ENCODE data around the gene B3GAT3.
"Not testable (repeated sequence)": the region's sequence is repeated elsewhere in the genome, so short reads cannot be mapped to it uniquely, and the experiment has no call there.

B3GAT3 gene

DNA sequence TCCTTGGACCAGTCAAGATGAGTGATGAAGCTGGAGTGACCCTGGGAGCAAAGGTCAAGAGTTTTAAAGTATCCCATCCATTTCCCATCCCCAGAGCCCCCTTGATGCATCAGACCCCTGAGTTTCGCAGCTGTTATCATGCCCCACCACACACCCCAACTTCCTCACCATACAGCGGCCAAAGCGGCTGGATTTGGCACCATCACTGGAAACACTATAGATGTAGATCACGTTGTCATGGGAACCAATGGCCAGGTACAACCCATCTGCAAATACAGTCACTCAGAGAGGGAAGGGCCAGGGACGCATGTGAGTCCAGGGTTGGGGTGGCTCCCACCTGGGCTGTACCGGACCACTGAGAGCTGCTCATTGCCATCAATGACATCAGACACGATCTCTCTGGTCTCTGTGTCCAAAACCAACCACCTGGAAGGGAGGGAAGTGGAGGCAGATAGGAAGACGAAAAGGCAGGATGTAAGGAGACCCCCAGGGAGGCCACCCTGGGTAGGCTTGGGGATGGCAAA is 17.9 kb downstream of the B3GAT3 start:
- no peak for DNase-seq (ENCODE audit: low spot score)

DNA sequence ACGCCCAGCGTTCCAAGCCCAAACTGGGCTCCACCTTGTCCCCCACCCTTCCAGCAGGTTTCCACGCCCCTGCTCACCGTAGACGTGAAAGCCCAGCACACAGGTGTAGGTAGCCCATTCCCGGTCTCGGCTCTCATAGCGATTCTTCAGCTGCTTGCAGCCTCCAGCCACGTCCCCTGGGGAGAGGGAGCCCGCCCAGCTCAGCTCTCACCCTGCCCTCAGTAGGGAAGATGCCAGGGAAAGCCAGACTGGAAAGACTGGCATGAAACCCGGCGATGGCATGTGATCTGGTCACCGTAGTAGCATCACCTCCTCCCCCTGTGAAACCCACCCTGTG is 18.7 kb downstream of the B3GAT3 start:
- DNase-seq (ENCODE audit: low spot score): no peak

DNA sequence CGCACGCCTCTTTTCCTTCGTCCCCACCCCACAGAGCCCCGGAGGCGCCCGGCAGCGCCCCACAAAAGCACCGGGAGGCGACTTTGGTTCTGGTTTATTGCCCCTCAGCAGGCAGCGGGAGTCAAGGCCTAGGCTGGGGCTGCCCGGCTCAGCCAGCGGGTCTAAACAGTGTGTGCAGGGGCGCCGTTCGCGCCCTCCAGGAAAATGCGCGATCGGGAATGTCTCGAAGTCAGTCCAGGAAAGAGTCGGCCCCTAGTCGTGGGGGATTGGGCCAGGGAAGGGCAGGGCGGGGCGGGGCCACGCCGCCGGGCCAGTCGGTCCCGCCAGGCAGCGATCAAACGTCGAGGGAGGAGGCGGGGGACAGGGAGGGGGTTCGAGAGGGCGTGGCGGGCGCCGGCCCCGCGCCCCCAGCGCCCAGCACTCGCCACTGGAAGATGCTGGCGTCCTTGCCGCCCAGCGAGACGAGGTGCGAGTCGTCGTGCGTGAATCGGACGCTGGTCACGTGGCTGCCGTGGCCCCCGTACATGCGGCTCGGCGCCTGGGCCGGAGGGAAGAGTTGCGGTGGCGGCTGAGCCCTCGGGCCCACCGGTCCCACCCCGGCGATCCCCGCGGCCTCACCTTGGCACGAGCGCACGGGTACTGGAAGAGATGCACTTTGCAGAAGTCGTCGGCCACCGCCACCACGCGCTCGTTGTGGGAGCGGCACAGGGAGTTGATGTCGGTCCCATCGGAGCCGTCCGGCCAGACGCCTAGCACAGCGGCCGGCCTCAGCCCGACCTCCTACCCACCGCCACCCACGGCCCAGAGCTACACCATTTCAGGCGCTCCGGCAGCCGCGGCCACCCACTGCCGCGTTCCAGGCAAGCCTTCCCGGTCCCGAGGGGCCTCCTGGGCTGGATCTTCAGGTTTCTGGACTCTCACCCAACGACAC is 19.4 kb downstream of the B3GAT3 start:
- DNase-seq (ENCODE audit: low spot score): peak; percentile 49

DNA sequence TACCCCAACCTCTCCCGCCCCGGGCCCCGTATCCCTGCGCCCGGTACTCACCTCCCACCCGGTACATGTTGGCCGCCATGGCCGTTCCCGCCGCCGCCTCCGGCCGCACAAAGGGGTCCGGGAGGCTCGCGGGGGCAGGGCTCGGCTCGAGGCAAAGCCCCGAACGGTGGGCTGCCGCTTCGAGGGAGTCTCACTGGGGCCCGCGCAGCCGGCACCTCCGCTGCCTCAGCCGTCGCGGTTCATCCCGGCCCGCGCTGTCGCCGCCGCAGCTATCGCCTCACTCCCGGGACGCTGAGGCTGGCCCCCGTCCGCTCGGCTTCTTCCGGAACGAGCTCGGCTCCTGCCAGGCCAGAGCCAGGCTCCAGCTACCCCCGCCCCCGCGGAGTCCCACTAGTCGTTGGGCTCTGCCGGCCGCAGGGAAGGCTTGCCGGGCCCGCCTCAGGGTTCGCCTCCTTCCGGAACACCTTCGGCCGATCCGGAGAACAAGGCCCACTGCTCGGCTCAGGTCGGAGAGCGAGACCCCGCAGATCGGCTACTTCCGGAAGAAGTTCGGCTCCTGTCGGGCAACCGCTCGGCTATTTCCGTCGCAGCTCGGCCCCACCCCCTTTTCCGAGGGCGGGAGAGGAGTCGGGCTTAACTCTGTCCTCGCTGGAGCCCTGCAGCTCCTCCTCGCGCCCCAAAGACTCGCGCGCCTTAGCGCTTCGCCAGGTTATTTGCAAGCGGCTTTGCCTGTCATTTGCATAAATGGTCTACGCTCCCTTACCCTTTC is 20.2 kb downstream of the B3GAT3 start, which contains the start of gene MTA2:
Gene MTA2 (minus strand): TSS at position 494 of the 769 bp plus-strand sequence. CDS start 415 bp downstream, at position 79.
- DNase-seq (ENCODE audit: low spot score): peak; percentile 100

DNA sequence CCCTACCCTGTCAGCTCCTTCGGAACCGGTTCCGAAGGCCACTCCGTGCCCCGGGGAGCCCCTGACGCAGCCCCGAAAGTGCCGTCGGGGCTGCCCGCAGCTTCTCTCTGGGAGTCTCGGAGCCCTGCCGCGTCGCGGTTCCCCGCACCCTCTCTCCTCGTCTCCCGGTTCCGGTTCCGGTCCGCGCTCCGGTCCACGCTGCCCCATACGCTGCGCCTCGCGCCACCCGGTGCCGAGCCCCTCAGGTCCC is 20.7 kb downstream of the B3GAT3 start:
- DNase-seq (ENCODE audit: low spot score): peak; percentile 58

DNA sequence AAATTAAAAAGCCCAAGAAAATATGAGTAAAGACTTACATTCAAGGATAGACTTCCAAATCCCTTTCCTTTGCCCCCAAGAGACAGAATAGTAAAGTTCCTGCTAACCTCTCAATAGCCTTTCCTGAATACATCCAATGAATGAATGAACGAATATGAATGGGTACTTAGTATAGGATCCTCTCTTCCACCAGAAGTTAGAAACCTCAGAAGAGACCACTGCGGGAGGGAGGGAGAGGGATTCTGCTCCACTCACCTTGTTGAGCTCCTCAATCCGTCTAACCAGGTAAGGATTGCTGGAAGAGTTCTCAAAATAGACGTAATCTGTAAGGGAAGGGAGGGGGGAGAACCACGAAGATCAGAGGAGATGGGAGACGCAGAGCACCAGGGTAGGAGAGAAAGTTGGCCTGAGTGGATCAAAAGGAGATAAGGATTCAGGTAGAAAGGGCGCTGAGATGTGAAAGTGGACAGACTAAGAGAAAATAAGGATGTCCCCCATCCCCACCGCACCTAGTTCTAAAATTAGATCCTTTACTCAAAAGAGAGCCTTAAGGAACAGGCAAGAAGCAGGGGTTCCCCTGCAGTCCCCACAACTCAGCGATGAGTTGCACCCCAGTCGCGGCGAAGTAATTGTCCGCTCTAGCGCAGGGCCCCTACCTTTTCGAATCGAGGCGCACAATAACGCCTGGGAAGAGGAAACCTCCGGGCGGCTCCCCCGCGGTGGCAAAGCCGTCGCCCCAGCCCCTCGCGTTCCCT is 21.2 kb downstream of the B3GAT3 start:
- DNase-seq (ENCODE audit: low spot score): no peak

DNA sequence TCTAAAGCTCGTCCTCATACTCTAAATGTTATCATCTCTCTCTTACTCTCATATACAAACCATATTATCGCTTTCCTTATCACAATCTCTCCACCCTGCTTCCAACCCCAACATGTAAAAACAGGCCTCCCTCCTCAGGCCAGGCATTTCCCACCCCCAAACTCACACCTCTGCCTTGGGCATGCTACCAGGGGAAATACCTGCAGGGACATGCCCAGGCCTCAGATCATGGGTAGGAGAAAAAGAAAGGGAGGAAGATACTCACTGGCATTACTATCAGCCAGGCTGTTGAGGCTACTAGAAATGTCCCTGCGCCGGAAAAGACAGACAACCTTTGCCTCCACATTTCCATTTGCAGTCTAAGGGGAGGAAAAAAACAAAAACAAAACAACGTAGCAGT is 21.9 kb downstream of the B3GAT3 start:
- DNase-seq (ENCODE audit: low spot score): no peak

DNA sequence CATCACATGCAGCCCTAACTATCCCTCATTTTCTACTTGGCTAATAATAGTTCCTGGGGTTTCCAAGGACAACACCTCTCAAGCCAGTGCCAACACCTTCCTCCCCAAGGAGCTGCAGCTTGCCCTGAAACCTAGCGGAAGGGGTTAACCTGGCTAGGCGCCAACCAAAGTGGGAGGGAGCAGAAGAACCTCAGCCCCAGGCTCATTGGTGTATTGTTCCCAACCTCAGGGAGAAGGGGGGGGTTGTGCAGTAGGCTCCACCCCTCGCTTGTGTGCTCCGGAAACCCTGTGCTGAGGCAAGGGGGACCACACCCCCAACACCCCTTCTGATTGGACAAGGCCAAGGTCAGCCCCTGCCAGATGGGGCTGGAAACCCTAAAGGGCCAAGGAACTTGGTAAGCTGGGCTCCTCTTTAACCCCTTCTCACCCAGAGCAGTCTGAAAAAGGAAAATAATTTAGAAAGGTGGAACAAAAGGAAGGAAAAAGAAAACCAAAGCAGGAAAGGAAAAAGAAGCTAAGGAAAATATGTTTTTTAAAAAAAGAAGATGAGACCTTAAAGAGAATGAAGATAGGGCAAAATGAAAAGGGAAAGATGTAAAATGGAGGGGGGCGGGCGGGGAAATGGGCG is 22.6 kb downstream of the B3GAT3 start:
- peak; percentile 98 for DNase-seq (ENCODE audit: low spot score)

DNA sequence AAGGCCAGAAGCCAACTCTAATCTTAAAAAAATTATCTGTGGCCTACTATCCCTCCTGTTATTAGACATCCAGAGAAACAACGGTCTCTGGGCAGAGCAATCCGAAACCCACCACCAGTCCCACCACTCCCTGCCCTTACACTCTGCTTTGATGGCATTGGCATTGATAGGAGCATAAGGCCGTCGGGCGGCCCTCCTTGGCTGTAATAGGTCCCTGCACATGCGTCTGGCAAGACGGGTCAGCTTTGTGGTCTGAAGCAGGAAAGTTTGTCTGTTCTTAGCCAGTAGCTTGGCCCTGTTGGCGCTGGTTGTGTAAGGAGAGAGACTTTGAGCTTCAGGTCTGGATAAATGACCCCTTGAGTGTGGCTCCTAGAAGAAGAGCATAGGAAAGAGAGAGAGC is 26.7 kb downstream of the B3GAT3 start:
- no peak for DNase-seq (ENCODE audit: low spot score)

DNA sequence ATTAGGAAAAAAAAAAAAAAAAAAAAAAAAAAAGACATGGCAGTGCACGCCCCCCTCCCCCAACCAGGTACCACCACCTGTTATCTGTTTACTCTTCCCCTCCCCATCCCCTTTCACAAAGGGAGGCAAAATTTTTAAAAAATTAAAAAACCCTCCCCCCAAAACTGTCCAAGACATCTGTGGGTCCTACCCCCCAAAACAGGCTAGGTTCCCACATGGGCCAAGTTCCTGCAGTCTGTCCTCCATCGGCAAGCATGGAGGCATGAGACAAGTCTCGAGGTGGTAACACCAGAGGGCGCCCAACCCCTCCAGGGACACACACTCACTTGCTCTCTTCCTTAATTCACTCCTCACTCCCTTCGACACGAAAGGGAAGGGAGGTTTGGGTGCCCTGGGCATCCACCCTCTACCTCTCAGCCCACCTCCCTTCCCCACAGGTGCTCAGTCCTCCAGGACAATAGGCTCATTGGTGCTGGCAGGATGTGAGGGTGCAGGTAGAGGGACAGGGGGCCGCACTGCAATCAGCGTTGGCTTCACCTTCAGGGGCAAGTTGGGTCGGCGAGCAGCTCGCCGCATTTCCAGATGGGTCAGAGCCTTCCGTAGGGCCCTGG is 28.2 kb downstream of the B3GAT3 start:
- peak; percentile 80 for DNase-seq (ENCODE audit: low spot score)

DNA sequence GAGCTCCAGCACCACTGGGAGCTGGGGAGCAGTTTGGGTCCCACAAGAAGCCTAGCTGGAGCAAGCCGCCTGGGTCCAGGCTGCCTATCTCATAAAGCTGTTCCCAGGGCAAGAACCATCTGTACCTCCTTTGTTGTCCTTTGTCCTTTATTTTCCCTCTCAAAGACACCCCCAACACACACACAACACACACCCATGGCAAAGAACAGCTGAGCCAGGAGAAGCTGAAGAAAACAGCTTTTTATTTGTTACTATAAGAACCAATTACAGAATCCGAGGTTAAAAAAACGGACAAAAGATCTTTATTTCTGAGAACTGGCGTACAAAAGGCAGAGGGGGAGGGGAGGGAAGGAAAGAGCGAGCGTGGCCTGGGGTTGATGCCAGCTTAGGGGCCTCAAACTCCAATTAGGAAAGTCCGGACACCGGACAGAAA is 28.8 kb downstream of the B3GAT3 start:
- no peak for DNase-seq (ENCODE audit: low spot score)

DNA sequence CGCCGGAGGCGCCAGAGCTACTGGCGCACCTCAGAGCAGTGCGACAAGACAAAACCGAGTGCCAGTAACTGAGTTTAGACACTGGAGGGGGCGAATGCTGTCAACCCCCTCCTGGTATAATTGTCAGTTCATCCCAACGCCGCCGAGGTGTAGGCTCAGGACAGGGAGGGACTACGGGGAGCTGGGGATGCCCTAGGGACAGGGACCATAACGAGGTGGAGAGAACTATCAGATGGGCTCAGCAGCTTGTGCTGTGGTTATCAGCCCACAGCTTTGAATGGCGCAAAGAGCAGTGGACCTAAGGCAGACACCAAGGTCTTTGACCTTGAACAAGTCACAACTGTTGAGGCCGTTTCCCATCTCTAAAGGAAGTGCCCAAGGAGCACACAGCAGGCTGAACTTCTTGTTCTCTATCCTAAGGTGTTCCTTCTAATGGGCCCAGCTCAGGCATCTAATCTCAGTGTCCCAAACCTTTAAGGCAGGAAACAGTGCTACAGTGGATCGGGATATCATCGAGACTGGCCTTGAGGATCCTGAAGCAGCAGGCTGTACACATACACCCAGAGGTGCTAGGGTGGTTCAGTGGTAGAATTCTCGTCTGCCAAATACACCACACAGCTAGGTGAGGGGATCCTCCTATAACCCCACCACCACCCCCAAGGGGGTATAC is 29.5 kb downstream of the B3GAT3 start:
- no peak for DNase-seq (ENCODE audit: low spot score)

DNA sequence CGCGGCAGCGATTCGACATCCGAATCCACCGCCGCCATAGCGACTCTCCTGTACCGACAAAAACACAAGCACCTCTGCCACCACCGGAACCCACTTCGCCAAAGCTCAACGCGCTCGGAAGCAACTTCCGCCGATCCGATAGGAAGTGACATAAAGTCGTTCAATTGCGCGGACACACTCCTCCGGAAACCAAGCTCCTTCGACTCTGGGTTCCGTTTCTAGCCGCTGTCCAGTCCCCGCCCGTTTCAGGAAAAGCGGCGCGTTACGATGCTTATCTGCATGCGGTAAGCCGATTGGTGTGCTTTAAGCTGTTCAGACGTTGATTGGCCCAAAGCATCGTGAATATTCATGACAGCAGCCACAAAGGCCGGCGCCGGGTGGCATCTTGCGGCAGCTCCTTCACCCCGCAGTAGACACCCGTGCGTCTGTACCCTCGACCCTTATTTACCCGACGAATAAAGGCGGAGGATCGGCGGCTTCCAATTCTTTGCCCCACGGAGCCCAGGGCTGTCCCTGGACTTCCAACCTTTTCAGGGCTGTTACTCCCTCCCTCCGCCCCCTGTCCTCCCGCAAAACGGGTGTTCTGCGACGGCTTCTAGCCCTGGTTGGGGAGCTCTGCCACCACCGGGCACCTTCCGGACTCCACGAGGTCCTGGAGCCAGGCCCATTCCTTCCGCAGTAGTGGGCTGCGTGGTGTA is 30.2 kb downstream of the B3GAT3 start, which contains the start of gene TUT1:
Gene TUT1 (minus strand): TSS at position 76 of the 698 bp plus-strand sequence. CDS start 38 bp downstream, at position 38.
- DNase-seq (ENCODE audit: low spot score): peak; percentile 98

DNA sequence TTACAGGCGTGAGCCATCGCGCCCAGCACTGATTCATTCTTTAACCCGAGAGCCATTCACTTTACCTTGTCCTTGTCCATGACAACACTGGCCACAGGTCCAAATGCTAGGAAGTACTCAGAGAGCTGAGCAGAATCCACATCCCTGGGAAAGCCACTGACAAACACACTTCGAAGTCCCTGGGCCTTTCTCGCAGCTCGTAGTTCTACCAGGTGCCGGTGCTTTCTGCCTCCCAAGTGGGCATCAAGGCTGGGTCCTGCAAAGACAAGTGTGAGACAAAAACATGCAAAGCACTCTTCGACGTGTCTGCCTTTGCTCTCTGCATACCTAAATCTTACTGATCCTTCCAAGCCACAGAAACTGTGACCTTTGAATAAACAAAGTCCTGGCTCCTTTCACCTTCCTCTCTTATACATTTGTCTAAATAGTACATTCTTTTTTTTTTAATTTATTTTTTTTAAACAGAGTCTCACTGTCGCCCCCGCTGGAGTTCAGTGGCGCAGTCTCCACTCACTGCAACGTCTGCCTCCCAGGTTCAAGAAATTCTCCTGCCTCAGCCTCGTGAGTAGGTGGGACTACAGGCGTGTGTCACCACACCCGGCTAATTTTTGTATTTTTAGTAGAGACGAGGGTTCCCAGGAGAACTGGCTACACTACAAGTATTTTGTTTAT is 32.7 kb downstream of the B3GAT3 start:
- no peak for DNase-seq (ENCODE audit: low spot score)

DNA sequence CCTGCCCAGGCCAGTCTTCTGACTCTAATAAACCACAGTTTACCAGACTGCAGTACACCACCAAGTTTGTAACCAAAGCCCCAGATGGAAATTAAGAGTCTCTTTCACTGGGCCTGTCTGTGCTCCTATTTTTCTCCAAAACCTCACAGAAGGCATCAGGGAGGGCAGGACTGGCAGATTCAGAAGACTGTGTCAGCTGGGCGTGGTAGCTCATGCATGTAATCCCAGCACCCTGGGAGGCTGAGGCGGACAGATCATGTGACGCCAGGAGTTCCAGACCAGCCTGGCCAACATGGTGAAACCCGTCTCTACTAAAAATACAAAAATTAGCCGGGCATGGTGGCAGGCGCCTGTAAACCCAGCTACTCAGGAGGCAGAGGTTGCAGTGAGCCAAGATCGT is 36.4 kb downstream of the B3GAT3 start:
- DNase-seq (ENCODE audit: low spot score): not testable (repeated sequence)

DNA sequence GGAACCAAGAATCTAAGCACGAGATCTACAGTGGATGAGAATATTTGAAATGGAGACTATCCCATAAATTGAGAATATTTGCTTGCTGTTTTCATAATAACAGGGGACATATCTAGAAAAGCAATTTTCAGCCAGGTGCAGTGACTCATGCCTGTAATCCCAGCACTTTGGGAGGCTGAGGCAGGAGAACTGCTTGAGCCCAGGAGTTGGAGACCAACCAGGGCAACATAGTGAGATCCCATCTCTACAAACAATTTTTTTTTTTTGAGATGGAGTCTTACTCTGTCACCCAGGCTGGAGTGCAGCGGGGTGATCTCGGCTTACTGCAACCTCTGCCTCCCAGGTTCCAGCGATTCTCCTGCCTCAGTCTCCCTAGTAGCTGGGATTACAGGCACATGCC is 40.1 kb downstream of the B3GAT3 start:
- DNase-seq (ENCODE audit: low spot score): not testable (repeated sequence)

DNA sequence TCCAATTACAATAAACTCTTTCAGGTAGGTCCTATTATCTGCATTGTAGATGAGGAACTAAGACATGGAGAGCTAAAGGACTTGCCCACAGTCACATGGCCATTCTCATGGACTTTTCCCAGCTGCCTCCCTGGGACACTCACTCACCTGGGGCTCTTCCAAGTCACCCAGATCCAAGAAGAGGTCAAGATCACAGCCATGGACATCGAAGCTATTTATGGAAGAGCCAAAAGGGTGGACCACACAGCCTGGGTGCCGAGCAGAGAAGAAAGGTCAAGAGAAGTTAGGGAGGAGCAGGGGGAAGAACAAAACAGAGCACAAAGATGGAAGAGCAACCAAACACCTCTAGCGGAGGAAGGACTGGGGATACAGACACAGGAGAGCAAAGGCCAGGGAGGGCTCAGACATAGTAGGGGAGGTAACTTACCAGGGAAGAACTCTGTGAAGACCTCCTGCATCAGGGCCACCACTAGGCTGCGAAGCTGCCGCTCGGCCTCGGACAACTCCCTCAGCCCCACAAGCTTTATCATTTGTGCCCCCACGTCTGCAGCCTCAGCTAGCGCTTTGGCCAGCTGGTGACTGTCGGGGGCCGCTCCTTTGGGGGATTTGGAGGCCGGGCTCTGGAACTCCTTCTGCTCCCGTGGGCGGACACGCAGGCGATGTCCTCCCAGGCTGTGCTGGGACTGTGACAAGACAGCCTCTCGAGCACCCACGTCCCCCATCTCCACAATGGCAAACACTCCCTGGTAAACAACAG is 40.6 kb downstream of the B3GAT3 start:
- no peak for DNase-seq (ENCODE audit: low spot score)

DNA sequence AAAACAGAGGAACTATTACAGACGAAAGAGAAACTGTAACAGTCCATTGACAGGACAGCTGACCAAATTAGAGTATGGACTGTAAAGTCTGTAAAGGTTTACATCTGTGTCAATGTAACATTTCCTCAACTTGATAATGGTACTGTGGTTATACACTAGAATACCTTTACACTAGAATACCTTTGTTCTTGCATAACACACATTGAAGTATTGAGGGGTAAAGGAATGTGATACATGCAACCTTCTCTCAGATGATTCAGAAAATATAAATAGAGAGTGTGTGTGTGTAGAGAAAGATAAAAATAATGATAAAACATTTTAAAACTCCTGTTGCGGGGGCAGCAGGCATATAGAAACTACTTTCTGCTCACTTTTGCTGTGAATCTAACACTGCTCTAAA is 42.5 kb downstream of the B3GAT3 start:
- no peak for DNase-seq (ENCODE audit: low spot score)

DNA sequence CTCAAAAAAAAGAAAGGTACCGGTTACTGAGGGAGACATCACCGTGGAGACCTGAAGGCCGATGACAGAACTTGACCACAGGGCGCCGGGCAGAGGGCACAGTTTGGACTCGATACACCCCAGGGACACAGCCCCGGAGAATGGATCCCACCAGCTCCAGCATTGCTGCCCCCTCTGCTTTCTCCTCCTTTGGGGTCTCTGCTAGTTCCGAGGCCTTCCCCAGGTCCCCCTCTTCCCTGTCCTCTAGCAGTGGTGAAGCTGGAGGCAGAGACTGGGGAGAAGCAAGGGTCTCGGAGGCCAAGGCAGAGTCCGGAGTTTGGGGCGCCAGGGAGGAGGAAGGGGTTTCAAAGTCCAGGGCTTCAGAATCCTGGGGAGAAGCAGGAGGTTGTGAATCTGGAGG is 43.2 kb downstream of the B3GAT3 start:
- no peak for DNase-seq (ENCODE audit: low spot score)

Measured in activated CD4-positive, alpha-beta T cell treated with anti-CD3 and anti-CD28 coated beads, Interleukin-2, Interleukin-4, amounts not matched to agents 100 ng/mL and 50 ng/mL, durations not matched to agents 16 hours and 8 hours (primary cell).